Trophoblast cell (in vitro differentiated cells and primary cell): ENCODE measurements around the gene MAB21L3.

Experiments
- DNase-seq, 2 donors: peaks; one replicate each; pipeline ENCODE4 v3.0.0-alpha.2; 2016
- H2AFZ ChIP-seq: 2 replicates; pipeline ENCODE4 v1.6.1; 2013; ENCODE audit warnings: low read length, moderate library complexity, mild to moderate bottlenecking; ENCODE audit not compliant: insufficient read depth, poor library complexity
- H2AK5ac ChIP-seq: 2 replicates; pipeline ENCODE4 v1.6.1; 2013; ENCODE audit warnings: mild to moderate bottlenecking, low read length
- H2BK120ac ChIP-seq: 2 replicates; pipeline ENCODE4 v1.6.1; 2013; ENCODE audit warnings: low read length, mild to moderate bottlenecking, moderate library complexity; ENCODE audit not compliant: insufficient read depth, poor library complexity
- H2BK12ac ChIP-seq: 2 replicates; pipeline ENCODE4 v1.6.1; 2013; ENCODE audit warnings: mild to moderate bottlenecking, low read length, moderate library complexity
- H2BK5ac ChIP-seq: 2 replicates; pipeline ENCODE4 v1.6.1; 2013; ENCODE audit warnings: low read length, low read depth, moderate library complexity, mild to moderate bottlenecking; ENCODE audit not compliant: poor library complexity
- H3K14ac ChIP-seq: 2 replicates; pipeline ENCODE4 v1.6.1; 2013; ENCODE audit warnings: mild to moderate bottlenecking, low read length
- H3K18ac ChIP-seq: 2 replicates; pipeline ENCODE4 v1.6.1; 2013; ENCODE audit warnings: mild to moderate bottlenecking, low read length
- H3K23ac ChIP-seq: 2 replicates; pipeline ENCODE4 v1.6.1; 2013; ENCODE audit warnings: low read length
- H3K27ac ChIP-seq: 2 replicates; pipeline ENCODE4 v1.5.1; 2013; ENCODE audit warnings: low read depth, mild to moderate bottlenecking, inconsistent platforms, low read length, moderate library complexity
- H3K27me3 ChIP-seq: 2 replicates; pipeline ENCODE4 v1.6.1; 2013; ENCODE audit warnings: inconsistent platforms, mild to moderate bottlenecking, low read length, moderate library complexity; ENCODE audit not compliant: insufficient read depth
- H3K36me3 ChIP-seq, 2 experiments: 1 replicate in 1 of 2; 2 replicates in 1 of 2; pipeline ENCODE4 v1.6.1; 2013; ENCODE audit warnings: low read length in 2 of 2, mild to moderate bottlenecking in 2 of 2, moderate library complexity in 1 of 2; ENCODE audit not compliant: insufficient read depth in 2 of 2, control insufficient read depth in 1 of 2
- H3K4ac ChIP-seq: 2 replicates; pipeline ENCODE4 v1.6.1; 2013; ENCODE audit warnings: low read depth, mild to moderate bottlenecking, low read length, moderate library complexity
- H3K4me1 ChIP-seq, 2 experiments: 1 replicate in 1 of 2; 2 replicates in 1 of 2; pipeline ENCODE4 v1.6.1; 2013; ENCODE audit warnings: low read length in 2 of 2, mild to moderate bottlenecking in 2 of 2, moderate library complexity in 1 of 2; ENCODE audit not compliant: insufficient read depth in 2 of 2, control insufficient read depth in 1 of 2
- H3K4me2 ChIP-seq: 2 replicates; pipeline ENCODE4 v1.6.1; 2013; ENCODE audit warnings: inconsistent platforms, mild to moderate bottlenecking, low read length, moderate library complexity
- H3K4me3 ChIP-seq: 2 replicates; pipeline ENCODE4 v1.5.1; 2013; ENCODE audit warnings: mild to moderate bottlenecking, low read depth, low read length, inconsistent platforms
- H3K79me1 ChIP-seq: one replicate; pipeline ENCODE4 v1.6.1; 2013; ENCODE audit warnings: low read length
- H3K79me2 ChIP-seq: 2 replicates; pipeline ENCODE4 v1.6.1; 2013; ENCODE audit warnings: low read length, mild to moderate bottlenecking; ENCODE audit not compliant: control insufficient read depth, insufficient read depth, poor library complexity
- H3K9ac ChIP-seq: 2 replicates; pipeline ENCODE4 v1.6.1; 2013; ENCODE audit warnings: mild to moderate bottlenecking, low read length
- H3K9me3 ChIP-seq: 2 replicates; pipeline ENCODE4 v1.6.1; 2013; ENCODE audit warnings: low read depth, mild to moderate bottlenecking, control low read depth, inconsistent platforms, low read length; ENCODE audit not compliant: insufficient read depth
- H4K12ac ChIP-seq: 2 replicates; pipeline ENCODE4 v1.6.1; 2013; ENCODE audit warnings: low read depth, mild to moderate bottlenecking, low read length, moderate library complexity
- H4K8ac ChIP-seq: 2 replicates; pipeline ENCODE4 v1.6.1; 2013; ENCODE audit warnings: low read depth, mild to moderate bottlenecking, low read length, moderate library complexity
- H4K91ac ChIP-seq: one replicate; pipeline ENCODE4 v1.6.1; 2013; ENCODE audit warnings: low read depth, mild to moderate bottlenecking, low read length, moderate library complexity
- WGBS: extraction: QIAGEN DNeasy Blood & Tissue Kit; methylation state at CpG from one replicate; pipeline ENCODE4 v1.1.7; 2013; ENCODE audit warnings: missing lambda C conversion rate; ENCODE audit not compliant: insufficient read length, insufficient coverage; ENCODE audit errors: extremely low coverage; 5-methylcytosine and 5-hydroxymethylcytosine counted together

The MAB21L3 gene

DNA sequence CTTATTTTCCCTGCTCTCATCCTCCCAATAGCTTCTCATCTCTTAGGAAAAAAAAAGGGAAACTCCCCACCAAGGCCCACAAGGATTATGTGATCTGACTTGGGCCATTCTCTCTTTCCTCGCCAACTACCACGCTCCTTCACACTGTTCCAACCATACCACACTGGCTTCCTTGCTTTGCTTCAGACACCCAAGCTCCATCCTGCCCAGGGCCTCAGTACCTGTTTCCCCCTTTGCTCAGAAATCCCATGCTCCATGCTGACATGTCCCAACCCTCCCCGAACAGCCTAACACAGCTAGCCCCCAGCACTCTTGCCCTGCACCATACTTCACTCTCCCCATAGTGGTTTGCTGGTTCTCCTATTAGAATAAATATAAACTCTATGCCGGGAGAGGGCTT, 39.2 kb downstream of the MAB21L3 start:
- no peak for DNase-seq
- Histone ChIP-seq H3K4ac (no peak overlapping the region), H2AFZ (no peak overlapping the region), H3K4me2 (no peak overlapping the region), H3K18ac (no peak overlapping the region), H4K91ac (no peak overlapping the region), H3K14ac (no peak overlapping the region), H2BK120ac (no peak overlapping the region), H2BK5ac (no peak overlapping the region), H3K4me3 (no peak overlapping the region), H3K9ac (no peak overlapping the region), H2BK12ac (no peak overlapping the region), H3K79me1 (peaks cover 8% of the 10 kb centered on the region), H3K27ac (no peak overlapping the region), H3K9me3 (peaks cover 2% of the 10 kb centered on the region), H2AK5ac (no peak overlapping the region), H3K23ac (no peak overlapping the region), H4K8ac (no peak overlapping the region), H4K12ac (no peak overlapping the region), H3K36me3 (no peaks in the 10 kb centered on the region), H3K79me2 (no peaks in the 10 kb centered on the region), H3K27me3 (no peaks in the 10 kb centered on the region), H3K4me1 (peaks cover 14 to 20% of the 10 kb centered on the region in 2 experiments)
- WGBS: no CpG with 5 or more reads among the region's 4 CpGs

DNA sequence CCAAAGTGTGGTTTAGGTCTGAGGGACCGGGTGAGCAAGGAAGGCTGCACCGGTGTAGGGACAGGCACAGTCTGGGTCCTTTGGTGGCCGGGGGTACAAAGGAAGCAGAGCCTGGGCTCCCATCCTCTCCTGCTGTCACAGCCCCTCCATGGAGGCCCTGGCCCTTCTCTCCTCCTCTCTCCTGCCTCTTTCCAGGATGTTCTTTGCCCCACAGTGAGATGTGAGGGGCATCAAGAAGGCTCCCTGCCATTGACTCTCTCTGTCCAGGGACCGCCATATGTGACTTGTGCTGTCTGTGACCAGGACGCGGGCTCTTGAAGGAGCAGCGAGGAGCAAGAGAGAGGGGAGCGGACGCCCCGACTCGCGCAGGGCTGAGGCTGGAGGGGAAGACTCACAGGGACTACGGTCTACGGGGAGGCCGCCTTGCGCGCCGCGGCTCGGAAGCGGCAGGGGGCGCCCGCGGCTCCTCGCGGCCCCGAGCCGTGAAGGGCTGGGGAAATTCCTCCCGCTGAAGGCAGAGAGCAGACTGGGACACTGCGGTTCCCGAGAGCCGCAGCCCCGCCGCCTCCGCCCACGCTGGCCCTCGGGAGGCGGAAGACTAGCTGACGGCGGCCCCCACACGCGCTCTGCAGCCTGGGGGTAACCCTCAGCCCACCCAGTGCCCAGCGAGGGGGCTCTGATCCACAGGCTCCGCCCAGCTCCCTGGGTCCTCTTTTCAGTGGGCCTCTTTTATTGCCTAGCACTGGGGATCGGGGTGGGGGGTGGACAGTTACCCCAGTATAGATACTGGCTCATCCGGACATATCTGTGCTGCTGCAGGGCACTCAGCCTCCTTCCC, 40.8 kb downstream of the MAB21L3 start:
- peak overlapping the region; percentile 21 for H2BK120ac ChIP-seq
- peak overlapping the region; percentile 61 for H2AFZ ChIP-seq
- no peaks in the 10 kb centered on the region for H3K79me2 ChIP-seq
- DNase-seq: peak; percentile 58 to 85
- peak overlapping the region; percentile 27 for H2BK12ac ChIP-seq
- peak overlapping the region; percentile 3 for H4K12ac ChIP-seq
- H3K4me2 ChIP-seq: peak overlapping the region; percentile 88
- no peak overlapping the region for H2BK5ac ChIP-seq
- H3K27ac ChIP-seq: no peak overlapping the region
- H3K4me1 ChIP-seq: peaks cover 13 to 19% of the 10 kb centered on the region in 2 experiments
- H4K91ac ChIP-seq: peak overlapping the region; percentile 1
- no peak overlapping the region for H3K4ac ChIP-seq
- H3K36me3 ChIP-seq: no peaks in the 10 kb centered on the region
- peak overlapping the region; percentile 57 for H4K8ac ChIP-seq
- peaks cover 2% of the 10 kb centered on the region for H3K9me3 ChIP-seq
- no peak overlapping the region for H3K18ac ChIP-seq
- H2AK5ac ChIP-seq: no peak overlapping the region
- H3K4me3 ChIP-seq: peak overlapping the region; percentile 60
- no peak overlapping the region for H3K23ac ChIP-seq
- peak overlapping the region; percentile 44 for H3K14ac ChIP-seq
- no CpG with 5 or more reads among the region's 46 CpGs for WGBS
- H3K27me3 ChIP-seq: no peaks in the 10 kb centered on the region
- H3K9ac ChIP-seq: peak overlapping the region; percentile 31
- H3K79me1 ChIP-seq: peaks cover 7% of the 10 kb centered on the region

DNA sequence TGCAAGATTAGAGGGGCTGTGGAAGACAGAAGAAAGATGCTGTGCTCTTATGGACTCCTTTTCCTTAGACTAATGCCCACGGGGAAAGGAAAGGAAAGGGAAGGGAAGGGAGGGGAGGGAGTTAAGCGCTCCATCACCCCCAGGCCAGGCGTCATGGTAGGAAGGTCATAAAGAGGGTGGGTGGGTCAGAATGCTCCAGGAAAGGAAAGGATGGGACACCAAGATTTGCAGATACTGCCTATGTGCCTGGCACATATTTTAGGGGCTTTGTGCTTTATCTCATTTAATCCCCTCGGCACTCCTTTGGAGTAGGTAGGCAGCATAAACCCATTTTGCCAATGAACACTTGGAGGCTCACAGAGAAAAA, 41.4 kb downstream of the MAB21L3 start:
- peak overlapping the region; percentile 10 for H3K14ac ChIP-seq
- no peak overlapping the region for H4K12ac ChIP-seq
- no CpG with 5 or more reads among the region's 4 CpGs for WGBS
- no peak overlapping the region for H2BK120ac ChIP-seq
- peak overlapping the region; percentile 88 for H3K4me2 ChIP-seq
- no peak overlapping the region for H2AFZ ChIP-seq
- H3K4ac ChIP-seq: no peak overlapping the region
- H3K27ac ChIP-seq: no peak overlapping the region
- no peak overlapping the region for H3K18ac ChIP-seq
- no peaks in the 10 kb centered on the region for H3K79me2 ChIP-seq
- peaks cover 5% of the 10 kb centered on the region for H3K79me1 ChIP-seq
- H3K9me3 ChIP-seq: peaks cover 4% of the 10 kb centered on the region
- H3K36me3 ChIP-seq: no peaks in the 10 kb centered on the region
- H3K23ac ChIP-seq: no peak overlapping the region
- H4K8ac ChIP-seq: peak overlapping the region; percentile 43
- H2BK12ac ChIP-seq: peak overlapping the region; percentile 5
- no peak overlapping the region for H3K4me3 ChIP-seq
- H3K4me1 ChIP-seq: peaks cover 9 to 15% of the 10 kb centered on the region in 2 experiments
- no peak overlapping the region for H2AK5ac ChIP-seq
- no peak overlapping the region for H2BK5ac ChIP-seq
- H4K91ac ChIP-seq: no peak overlapping the region
- no peak for DNase-seq
- no peaks in the 10 kb centered on the region for H3K27me3 ChIP-seq
- H3K9ac ChIP-seq: peak overlapping the region; percentile 31

DNA sequence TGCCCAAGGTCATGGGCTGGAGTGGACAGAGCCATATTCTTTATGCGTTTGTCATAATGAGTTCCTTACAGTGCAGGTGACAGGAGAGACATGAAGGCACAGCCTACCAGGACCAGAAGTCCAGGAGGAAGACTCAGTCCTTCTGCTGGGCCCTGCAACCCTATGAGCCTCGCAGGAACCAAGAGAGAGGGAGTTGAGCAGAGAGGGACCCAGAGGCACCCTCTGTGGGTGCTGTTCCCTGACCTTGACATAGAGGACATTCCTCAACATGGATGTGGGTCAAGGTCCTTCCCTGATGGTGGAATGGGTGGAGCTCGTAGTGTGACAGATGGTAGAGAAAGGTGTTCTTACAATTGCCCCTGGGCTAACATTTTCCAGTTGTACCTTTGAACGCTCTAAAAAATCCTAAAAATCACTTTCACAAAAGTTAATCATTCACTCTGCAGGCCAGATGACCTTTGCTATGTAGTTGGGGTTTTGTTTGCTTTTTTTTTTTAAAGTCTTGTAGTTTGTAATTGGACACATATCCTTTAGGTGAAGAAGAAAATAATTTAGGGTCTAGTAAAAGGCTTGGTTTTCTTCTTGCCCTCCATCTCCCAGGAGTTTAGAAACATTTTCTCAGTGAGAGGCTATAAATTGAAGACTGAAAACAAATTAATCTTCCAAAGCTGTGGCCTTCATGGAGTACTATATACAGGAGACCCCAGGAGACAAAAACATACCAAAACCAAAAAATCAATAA, 41.9 kb downstream of the MAB21L3 start:
- Histone ChIP-seq H3K4me2 (no peak overlapping the region), H4K8ac (no peak overlapping the region), H3K23ac (no peak overlapping the region), H3K4me3 (no peak overlapping the region), H3K36me3 (no peaks in the 10 kb centered on the region), H3K18ac (no peak overlapping the region), H3K79me2 (no peaks in the 10 kb centered on the region), H2BK5ac (no peak overlapping the region), H3K4ac (no peak overlapping the region), H2AFZ (no peak overlapping the region), H2AK5ac (no peak overlapping the region), H3K14ac (no peak overlapping the region), H3K9me3 (peaks cover 4% of the 10 kb centered on the region), H3K9ac (no peak overlapping the region), H3K79me1 (peaks cover 5% of the 10 kb centered on the region), H3K27me3 (no peaks in the 10 kb centered on the region), H4K91ac (no peak overlapping the region), H2BK12ac (no peak overlapping the region), H3K27ac (no peak overlapping the region), H4K12ac (no peak overlapping the region), H2BK120ac (no peak overlapping the region), H3K4me1 (peaks cover 4 to 10% of the 10 kb centered on the region in 2 experiments)
- WGBS: no CpG with 5 or more reads among the region's 4 CpGs
- DNase-seq: peak in 1 of 2 donors; percentile 54
